Loucy (cell line): ENCODE data around the gene SRSF4.

Experiments used
- H2AFZ ChIP-seq: fragments of 200-600 bp; sonication (generic); 2 replicates; pipeline ENCODE4 v1.6.0; 2016; ENCODE audit warnings: antibody characterized with exemption, mild to moderate bottlenecking, low read length, moderate library complexity
- H3F3A ChIP-seq: fragments of 200-600 bp; 2 replicates; pipeline ENCODE4 v1.6.0; 2016; ENCODE audit warnings: antibody characterized with exemption, low read depth, mild to moderate bottlenecking
- H3K27me3 ChIP-seq: fragments of 200-600 bp; sonication (generic); 2 replicates; pipeline ENCODE4 v1.6.1; 2014; ENCODE audit warnings: low read length, mild to moderate bottlenecking; ENCODE audit not compliant: insufficient read depth, poor library complexity, severe bottlenecking
- H3K36me3 ChIP-seq: fragments of 200-600 bp; sonication (generic); 2 replicates; pipeline ENCODE4 v1.6.1; 2016; ENCODE audit warnings: low read length; ENCODE audit not compliant: insufficient read depth
- H3K4me1 ChIP-seq: fragments of 200-600 bp; sonication (generic); 2 replicates; pipeline ENCODE4 v1.5.1; 2014; ENCODE audit warnings: low read length, mild to moderate bottlenecking; ENCODE audit not compliant: insufficient read depth, poor library complexity, severe bottlenecking
- H3K4me2 ChIP-seq: fragments of 200-600 bp; sonication (generic); 2 replicates; pipeline ENCODE4 v1.6.0; 2014; ENCODE audit warnings: antibody characterized with exemption, low read length, low read depth, mild to moderate bottlenecking; ENCODE audit not compliant: poor library complexity, severe bottlenecking
- H3K4me3 ChIP-seq: fragments of 200-600 bp; sonication (generic); 2 replicates; pipeline ENCODE4 v1.5.1; 2014; ENCODE audit warnings: low read length, mild to moderate bottlenecking, mixed read lengths; ENCODE audit not compliant: poor library complexity, severe bottlenecking
- H3K79me2 ChIP-seq: fragments of 200-600 bp; sonication (generic); 2 replicates; pipeline ENCODE4 v1.6.1; 2014; ENCODE audit warnings: low read length; ENCODE audit not compliant: insufficient read depth
- H3K9ac ChIP-seq: fragments of 200-600 bp; sonication (generic); 2 replicates; pipeline ENCODE4 v1.6.0; 2014; ENCODE audit warnings: mild to moderate bottlenecking, low read depth, low read length, moderate library complexity; ENCODE audit not compliant: poor library complexity, severe bottlenecking
- H3K9me2 ChIP-seq: fragments of 200-600 bp; sonication (generic); replicated peaks from 2 replicates; pipeline ENCODE4 v1.6.1; 2016; ENCODE audit warnings: low read depth, low read length, mixed read lengths
- H3K9me3 ChIP-seq: fragments of 200-600 bp; sonication (generic); 2 replicates; pipeline ENCODE4 v1.6.1; 2014; ENCODE audit warnings: mild to moderate bottlenecking, antibody characterized with exemption, low read length, low read depth; ENCODE audit not compliant: insufficient read depth
- H4K20me1 ChIP-seq: fragments of 200-600 bp; sonication (generic); 2 replicates; pipeline ENCODE4 v1.6.0; 2014; ENCODE audit warnings: antibody characterized with exemption, low read length, mild to moderate bottlenecking; ENCODE audit not compliant: insufficient read depth, poor library complexity, severe bottlenecking
- CTCF ChIP-seq: fragments of 200-600 bp; sonication (generic); conservative IDR thresholded peaks from 2 replicates; pipeline ENCODE4 v1.5.1; 2014; ENCODE audit warnings: mild to moderate bottlenecking, antibody characterized with exemption, low read length
- EZH2phosphoT487 ChIP-seq: fragments of 200-600 bp; IDR thresholded peaks from 2 replicates; pipeline ENCODE4 v1.6.1; 2018; ENCODE audit warnings: antibody characterized with exemption, mild to moderate bottlenecking, moderate library complexity, borderline replicate concordance

The SRSF4 gene

DNA sequence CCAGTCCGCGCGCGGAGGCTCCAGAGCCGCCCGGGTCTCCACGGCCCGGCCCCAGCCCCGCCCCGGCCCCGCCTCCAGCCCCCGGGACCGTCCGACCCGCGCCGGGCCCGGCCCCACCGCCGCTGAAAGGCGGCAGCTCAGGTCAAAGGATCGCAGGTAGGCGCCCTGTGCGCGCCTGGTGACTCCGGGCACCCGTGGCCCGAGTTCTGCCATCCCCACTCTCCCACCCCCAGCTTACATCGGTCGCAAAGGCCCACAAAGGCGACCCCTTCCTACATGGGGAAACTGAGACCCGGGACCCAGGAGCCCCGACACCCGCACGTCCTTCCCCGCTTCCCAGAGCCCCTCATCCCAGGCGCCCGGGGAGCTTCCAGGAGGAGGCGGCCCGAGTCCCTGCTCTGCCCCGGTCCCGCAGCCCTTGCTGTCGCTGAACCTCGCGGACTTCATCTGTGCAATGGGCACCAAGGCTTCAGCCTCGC lies 57.8 kb downstream of the SRSF4 start, which contains the start of gene TMEM200B:
TSS of gene TMEM200B (minus strand) at position 17 of the 479 bp plus-strand sequence. CDS start 2,075 bp downstream, outside the sequence.
- no peaks in the 10 kb centered on the region for H3K36me3 ChIP-seq
- peak within 1 kb of the TSS; percentile 72 for H3K4me3 ChIP-seq
- H3K9ac ChIP-seq, result peak within 1 kb of the TSS; percentile 67
- TF ChIP-seq EZH2phosphoT487 (no peak), CTCF (no peak)
- no peaks in the 10 kb centered on the region for H3K9me2 ChIP-seq
- no peaks in the 10 kb centered on the region for H3K4me1 ChIP-seq
- H3K27me3 ChIP-seq, result no peaks in the 10 kb centered on the region
- no peaks in the 10 kb centered on the region for H3K79me2 ChIP-seq
- H3K4me2 ChIP-seq, result peak within 1 kb of the TSS; percentile 65
- no peaks in the 10 kb centered on the region for H3K9me3 ChIP-seq
- peak within 1 kb of the TSS; percentile 93; the same call in 1 of the 2 replicates for H2AFZ ChIP-seq
- H3F3A ChIP-seq, result no peaks in the 10 kb centered on the region
- no peaks in the 10 kb centered on the region for H4K20me1 ChIP-seq

DNA sequence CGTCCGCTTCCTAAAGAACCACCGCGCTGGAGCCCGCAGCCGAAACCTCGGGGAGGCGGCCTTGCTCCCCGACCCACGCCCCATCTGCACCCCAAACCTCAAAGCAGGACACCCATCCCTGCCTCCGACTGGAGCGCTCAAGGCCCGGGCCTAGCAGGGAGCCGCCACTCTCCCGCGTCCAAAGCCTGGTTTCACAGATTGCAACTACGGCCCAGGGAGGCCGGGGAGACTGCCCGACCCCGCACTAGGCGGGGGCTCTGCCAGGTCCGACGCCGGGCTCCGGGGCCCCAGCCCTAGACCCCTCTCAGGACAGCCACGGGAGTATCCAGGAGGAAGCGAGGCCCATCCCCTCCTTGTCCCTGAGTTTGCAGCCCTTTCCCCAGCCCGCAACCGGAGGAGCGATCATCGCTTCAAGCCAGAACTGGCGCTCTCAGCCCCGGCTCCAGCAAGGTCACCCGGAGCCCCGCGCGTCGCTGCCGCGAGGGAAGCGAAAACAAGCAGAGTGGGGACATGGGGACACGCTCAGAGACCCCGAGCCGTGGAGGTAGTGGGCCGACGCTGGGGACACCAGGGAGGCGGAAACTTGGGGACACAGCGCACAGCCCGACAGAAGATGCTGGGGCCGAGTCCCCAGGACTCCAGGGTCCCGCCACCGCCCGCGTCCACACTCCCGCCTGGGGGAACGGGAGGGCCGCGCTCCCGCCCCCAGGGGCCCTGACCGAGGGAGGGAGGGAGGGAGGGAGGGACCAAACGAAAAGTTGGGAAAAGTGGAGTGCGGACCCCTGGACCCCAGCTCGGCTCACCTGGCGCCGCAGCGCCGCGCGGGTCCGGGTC lies 58.4 kb downstream of the SRSF4 start:
- Histone ChIP-seq H3K36me3 (no peaks in the 10 kb centered on the region; the same call in 1 of the 2 replicates), H3K9me2 (no peaks in the 10 kb centered on the region), H4K20me1 (no peaks in the 10 kb centered on the region), H3K79me2 (no peaks in the 10 kb centered on the region), H2AFZ (no peak overlapping the region), H3F3A (no peaks in the 10 kb centered on the region), H3K27me3 (no peaks in the 10 kb centered on the region), H3K4me3 (no peak overlapping the region), H3K9ac (no peak overlapping the region), H3K4me1 (no peaks in the 10 kb centered on the region), H3K9me3 (no peaks in the 10 kb centered on the region), H3K4me2 (no peak overlapping the region)
- TF ChIP-seq CTCF (no peak), EZH2phosphoT487 (no peak)

DNA sequence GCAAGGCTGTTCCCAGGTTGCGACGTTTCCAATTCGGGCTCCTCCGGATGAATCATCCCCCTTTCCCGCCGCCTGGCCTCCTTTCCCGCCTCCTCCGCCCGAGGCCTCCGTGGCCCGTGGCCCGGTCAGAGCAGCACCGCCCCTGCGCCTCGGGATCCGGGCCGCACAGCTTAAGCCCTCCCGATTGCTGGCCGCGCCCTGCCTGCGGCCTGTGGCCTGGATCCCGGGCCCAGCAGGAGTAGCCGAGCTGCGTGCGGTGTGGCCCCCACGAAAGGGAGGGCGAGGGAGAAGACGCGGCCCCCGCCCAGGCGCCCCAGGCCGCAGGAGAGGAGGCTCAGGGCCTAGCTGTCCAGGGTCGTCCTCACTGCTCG lies 59.0 kb downstream of the SRSF4 start:
- Histone ChIP-seq H3K4me2 (no peak overlapping the region), H3K4me3 (no peak overlapping the region), H3K9ac (no peak overlapping the region)

More for the DNA sequence above, 59.0 kb downstream of the SRSF4 start:
- no peak for TF ChIP-seq EZH2phosphoT487
- TF ChIP-seq CTCF, result no peak
- Histone ChIP-seq H3K4me1 (no peaks in the 10 kb centered on the region), H3F3A (no peaks in the 10 kb centered on the region), H3K79me2 (no peaks in the 10 kb centered on the region), H3K9me3 (no peaks in the 10 kb centered on the region), H3K36me3 (peaks cover 3% of the 10 kb centered on the region; the same call in 1 of the 2 replicates), H4K20me1 (no peaks in the 10 kb centered on the region), H3K27me3 (no peaks in the 10 kb centered on the region), H2AFZ (no peak overlapping the region), H3K9me2 (no peaks in the 10 kb centered on the region)
